SK-N-SH (cell line): ENCODE data around the gene METTL23.

Experiments
- CHD2 ChIP-seq: fragments of 150-350 bp; IDR thresholded peaks from 2 replicates; pipeline ENCODE4 v1.6.1; 2018; ENCODE audit warnings: low read length; ENCODE audit not compliant: partially characterized antibody
- TF ChIP-seq, protein P1 (sequence below): fragments of 200-600 bp; sonication (generic); IDR thresholded peaks from 2 replicates; pipeline ENCODE4 v1.6.1; 2017; ENCODE audit warnings: antibody characterized with exemption, mild to moderate bottlenecking, moderate library complexity

DNA sequence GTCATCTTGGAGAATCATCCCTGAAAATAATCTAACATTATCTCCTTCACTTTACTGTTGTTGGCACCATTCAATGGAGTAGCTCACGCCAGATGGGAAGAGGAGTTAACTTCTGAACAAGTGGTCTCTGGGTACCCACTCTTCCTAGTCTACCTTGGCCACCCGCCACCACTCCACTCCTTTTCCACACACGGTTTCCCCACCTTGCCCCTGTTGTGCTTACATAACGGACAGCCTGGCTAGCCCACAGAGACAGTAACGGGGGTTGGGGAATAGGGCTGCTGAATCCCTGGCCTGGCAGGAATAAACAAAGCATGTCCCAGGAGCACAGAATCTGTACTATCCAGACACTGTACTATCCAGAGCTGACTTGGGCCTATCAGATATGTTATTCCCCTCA is 12.3 kb upstream of the METTL23 start:
- no peak for TF ChIP-seq CHD2
- TF ChIP-seq, protein P1, sequence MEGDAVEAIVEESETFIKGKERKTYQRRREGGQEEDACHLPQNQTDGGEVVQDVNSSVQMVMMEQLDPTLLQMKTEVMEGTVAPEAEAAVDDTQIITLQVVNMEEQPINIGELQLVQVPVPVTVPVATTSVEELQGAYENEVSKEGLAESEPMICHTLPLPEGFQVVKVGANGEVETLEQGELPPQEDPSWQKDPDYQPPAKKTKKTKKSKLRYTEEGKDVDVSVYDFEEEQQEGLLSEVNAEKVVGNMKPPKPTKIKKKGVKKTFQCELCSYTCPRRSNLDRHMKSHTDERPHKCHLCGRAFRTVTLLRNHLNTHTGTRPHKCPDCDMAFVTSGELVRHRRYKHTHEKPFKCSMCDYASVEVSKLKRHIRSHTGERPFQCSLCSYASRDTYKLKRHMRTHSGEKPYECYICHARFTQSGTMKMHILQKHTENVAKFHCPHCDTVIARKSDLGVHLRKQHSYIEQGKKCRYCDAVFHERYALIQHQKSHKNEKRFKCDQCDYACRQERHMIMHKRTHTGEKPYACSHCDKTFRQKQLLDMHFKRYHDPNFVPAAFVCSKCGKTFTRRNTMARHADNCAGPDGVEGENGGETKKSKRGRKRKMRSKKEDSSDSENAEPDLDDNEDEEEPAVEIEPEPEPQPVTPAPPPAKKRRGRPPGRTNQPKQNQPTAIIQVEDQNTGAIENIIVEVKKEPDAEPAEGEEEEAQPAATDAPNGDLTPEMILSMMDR: no peak
